GM12801 (cell line): ENCODE measurements around the gene ERP29.

Experiments
- TF ChIP-seq, protein P1 (sequence below): IDR thresholded peaks from one replicate; pipeline ENCODE4 v1.5.1; 2011; ENCODE audit warnings: control low read depth; ENCODE audit not compliant: insufficient read length; ENCODE audit errors: extremely low read depth

ERP29 gene

DNA sequence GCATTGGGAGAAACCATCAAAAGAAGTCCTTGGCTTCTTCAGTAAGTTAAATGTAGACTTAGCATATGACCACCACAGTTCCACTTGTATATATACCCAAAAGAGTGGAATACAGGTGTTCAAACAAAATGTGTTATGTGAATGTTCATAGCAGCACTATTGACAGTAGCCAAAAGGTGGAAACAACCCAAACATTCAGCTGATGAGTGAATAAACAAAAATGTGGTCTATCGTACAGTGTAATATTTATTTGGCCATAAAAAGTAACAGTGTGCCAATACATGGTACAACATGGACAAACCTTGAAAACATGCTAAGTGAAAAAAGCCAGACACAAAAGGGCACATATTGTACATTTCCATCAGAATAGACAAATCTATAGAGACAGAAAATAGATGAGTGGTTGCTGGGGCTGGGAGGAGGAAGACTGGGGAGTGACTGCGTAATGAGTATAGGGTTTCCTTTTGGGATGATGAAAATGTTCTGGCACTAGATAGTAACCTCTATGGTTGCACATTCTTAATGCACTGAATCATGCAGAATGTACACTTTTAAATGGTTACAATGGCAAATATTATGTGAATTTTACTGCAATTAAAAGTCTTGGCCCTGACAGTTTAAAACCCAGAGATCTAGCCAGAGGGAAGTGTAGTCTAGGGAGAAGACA is 5.5 kb downstream of the ERP29 start:
- TF ChIP-seq, protein P1, sequence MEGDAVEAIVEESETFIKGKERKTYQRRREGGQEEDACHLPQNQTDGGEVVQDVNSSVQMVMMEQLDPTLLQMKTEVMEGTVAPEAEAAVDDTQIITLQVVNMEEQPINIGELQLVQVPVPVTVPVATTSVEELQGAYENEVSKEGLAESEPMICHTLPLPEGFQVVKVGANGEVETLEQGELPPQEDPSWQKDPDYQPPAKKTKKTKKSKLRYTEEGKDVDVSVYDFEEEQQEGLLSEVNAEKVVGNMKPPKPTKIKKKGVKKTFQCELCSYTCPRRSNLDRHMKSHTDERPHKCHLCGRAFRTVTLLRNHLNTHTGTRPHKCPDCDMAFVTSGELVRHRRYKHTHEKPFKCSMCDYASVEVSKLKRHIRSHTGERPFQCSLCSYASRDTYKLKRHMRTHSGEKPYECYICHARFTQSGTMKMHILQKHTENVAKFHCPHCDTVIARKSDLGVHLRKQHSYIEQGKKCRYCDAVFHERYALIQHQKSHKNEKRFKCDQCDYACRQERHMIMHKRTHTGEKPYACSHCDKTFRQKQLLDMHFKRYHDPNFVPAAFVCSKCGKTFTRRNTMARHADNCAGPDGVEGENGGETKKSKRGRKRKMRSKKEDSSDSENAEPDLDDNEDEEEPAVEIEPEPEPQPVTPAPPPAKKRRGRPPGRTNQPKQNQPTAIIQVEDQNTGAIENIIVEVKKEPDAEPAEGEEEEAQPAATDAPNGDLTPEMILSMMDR, result no peak

DNA sequence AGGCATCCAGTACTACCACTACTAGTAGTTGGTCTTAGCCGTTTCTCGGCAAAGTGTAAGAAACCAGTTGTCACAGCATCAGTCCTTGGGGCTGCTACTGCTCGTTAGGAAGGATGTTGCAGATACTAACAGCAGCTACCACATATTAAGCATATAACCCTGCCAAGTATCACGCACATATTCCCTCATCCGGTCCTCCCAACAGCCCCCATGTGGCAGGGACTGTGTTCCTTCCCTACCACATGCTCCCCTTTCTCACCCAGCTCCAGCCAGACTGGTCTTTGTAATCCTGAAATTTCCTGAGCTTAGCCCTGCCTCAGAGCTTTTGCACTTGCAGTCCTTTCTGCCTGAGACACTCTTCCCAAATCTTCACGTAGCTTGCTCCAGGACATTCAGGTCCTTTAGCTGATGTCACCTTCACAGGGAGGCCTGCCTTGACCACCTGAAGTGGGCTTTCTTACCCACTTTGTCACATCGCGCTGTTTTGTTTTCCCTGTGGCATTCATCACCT is 7.8 kb downstream of the ERP29 start:
- TF ChIP-seq, protein P1, result no peak

DNA sequence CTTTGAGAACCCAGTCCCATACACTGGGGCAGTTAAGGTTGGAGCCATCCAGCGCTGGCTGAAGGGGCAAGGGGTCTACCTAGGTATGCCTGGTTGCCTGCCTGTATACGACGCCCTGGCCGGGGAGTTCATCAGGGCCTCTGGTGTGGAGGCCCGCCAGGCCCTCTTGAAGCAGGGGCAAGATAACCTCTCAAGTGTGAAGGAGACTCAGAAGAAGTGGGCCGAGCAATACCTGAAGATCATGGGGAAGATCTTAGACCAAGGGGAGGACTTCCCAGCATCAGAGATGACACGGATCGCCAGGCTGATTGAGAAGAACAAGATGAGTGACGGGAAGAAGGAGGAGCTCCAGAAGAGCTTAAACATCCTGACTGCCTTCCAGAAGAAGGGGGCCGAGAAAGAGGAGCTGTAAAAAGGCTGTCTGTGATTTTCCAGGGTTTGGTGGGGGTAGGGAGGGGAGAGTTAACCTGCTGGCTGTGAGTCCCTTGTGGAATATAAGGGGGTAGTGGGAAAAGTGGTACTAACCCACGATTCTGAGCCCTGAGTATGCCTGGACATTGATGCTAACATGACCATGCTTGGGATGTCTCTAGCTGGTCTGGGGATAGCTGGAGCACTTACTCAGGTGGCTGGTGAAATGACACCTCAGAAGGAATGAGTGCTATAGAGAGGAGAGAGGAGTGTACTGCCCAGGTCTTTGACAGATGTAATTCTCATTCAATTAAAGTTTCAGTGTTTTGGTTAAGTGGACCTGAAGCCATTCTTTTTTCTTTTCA is 9.2 kb downstream of the ERP29 start:
- TF ChIP-seq, protein P1, result no peak

DNA sequence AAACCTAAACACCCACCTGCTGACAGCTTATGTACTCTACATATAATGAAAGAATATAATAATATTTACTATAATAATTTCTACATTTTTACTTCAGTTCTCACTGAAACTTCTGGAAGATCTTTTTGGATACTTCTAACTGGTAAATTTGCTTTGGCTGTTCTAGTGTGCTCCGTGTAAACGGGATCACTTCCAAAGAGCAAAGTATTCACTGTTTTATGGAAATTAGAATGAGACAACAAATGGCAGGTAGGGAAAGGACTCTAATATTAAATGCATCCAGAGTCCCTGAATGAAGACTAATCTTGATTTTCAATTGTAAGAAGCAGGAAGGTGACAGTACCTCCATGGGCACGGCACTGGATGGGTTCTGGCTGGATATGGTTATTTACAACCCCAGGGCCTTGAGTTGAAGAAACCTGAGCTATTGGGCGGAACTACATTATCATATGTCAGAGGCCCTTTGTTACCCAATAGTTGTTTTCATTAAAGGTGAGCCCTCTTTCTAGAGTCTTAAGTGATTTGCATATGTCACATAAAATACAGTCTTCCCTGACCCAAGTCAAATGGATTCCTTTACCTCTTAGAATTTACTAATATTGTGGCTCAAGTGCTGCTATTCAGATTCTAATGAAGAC is 10.7 kb downstream of the ERP29 start:
- TF ChIP-seq, protein P1, result no peak

DNA sequence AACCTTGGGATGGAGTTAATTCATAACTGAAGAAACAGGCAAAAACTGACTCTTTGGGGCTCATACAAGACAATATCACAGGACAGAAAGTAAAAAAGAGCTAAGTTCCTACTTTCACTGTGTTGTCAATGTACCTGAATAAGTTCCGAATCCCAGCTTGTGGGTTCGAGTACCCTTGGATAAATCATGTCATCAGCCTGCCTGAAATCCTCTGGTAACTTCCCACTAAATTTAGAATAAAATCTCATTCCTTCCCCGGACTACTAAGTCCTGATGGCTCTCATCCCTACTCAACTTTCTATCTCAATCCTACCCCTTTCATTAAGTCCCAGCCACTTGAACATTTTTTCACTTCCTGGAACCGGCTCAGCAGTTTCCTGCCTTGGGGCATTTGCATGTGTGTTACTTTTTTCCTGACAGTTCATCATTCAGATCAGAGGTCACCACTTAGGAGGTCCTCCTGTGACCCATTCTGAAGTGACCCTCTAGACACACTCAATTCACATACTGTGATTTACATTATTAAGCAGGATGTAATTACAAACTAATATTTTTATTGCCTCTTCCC is 12.7 kb downstream of the ERP29 start:
- TF ChIP-seq, protein P1, result no peak

DNA sequence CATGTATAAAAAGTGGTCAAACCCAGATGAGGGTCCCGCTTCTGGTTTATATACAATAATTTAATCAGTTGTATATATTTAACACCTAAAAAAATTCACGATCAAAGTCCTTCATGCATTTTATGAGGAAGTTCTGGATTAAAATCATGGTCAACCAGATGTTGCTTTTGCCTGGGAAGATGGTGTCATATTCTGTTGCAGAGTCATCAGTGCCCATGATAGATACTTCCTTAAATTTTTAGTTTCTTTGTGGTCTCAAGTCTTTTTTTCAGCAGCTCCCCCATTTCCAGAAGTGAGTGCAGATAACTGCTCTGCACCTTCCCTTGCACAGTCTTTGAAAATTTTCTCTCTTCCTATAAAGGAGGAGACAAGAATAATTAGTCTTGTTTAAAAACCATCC is 16.1 kb downstream of the ERP29 start:
- TF ChIP-seq, protein P1, result no peak

DNA sequence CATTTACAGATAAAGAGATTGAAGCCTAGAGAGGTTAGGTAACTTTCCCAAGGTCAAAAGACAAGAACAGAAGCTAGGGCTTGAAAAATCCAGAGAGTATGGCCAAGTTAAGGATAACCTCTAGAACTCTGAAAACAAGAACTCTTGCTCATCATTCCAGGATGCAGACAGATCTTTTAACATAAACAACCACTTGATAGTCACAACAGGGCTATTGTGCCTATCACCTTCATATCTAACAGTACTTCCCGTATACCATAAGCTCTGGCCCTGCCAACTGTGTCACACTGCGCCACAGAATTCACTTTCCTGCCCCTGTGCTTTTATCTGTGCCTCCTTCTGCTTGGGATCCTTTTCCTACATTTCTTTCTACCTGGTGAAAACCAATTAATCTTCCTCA is 18.2 kb downstream of the ERP29 start:
- TF ChIP-seq, protein P1, result no peak
